T-helper 2 cell treated with Interferon-gamma antibody and Interleukin-4, amounts not matched to agents 5 μg/mL and 100 μg/mL, for 36 hours (primary cell): Measurements from ENCODE around the gene PLXNA3.

Source experiments
- DNase-seq: peaks from one replicate; pipeline ENCODE4 v3.0.0; 2021; ENCODE audit warnings: low spot score
- H3K27ac Mint-ChIP-seq: one replicate; pipeline ENCODE4 v1.8.0; 2021; ENCODE audit warnings: mild to moderate bottlenecking, mixed read lengths
- H3K27me3 Mint-ChIP-seq: one replicate; pipeline ENCODE4 v1.8.0; 2021; ENCODE audit warnings: low read depth, mixed read lengths
- H3K36me3 Mint-ChIP-seq: one replicate; pipeline ENCODE4 v1.8.0; 2021; ENCODE audit warnings: low read depth, mixed read lengths
- H3K4me1 Mint-ChIP-seq: one replicate; pipeline ENCODE4 v1.8.0; 2021; ENCODE audit warnings: low read depth, mixed read lengths
- H3K4me3 Mint-ChIP-seq: one replicate; pipeline ENCODE4 v1.8.0; 2022; ENCODE audit warnings: mild to moderate bottlenecking, moderate library complexity, mixed read lengths
- H3K9me3 Mint-ChIP-seq: one replicate; pipeline ENCODE4 v1.8.0; 2021; ENCODE audit warnings: mixed read lengths

Gene PLXNA3

DNA sequence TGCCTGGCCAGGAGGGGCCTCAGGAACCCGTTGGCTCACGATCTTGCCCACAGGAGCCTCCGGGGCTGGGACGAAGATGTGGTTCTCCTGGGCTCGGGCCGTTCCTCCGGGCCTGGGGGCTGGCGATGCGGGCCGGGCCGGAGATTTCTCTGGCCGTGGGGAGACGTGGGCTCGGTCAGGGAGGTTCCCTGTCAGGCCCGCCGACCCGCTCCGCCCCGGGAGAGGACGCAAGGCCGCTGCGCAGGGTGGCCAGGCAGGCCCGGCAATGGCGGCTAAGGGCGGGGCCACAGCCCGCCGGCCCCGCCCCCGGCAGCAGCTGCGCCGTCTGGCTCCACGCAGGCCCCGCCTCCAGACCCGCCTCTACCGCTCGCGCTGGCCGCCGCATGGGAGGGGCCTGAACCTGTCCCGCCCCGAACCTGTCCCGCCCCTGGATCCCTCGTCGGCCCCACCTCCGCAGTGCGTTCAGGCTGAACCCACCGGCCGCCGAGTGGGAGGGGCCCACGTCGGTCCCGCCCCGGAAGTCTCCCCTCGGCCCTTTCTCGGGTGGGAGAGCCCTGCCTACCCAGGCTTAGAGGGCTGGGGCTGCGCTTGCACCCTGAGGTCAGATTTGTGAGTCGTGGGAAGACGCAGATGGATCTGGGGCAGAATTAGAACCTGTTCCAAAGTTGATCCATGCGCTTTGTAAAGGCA is 58.0 kb downstream of the PLXNA3 start, which contains the start of gene FAM3A:
FAM3A (minus strand) TSS at position 267 of the 690 bp plus-strand sequence. CDS start 460 bp downstream, outside the sequence.
- Mint-ChIP-seq H3K27ac (peak within 1 kb of the TSS; percentile 90), H3K27me3 (no peaks in the 10 kb centered on the region), H3K4me3 (peak within 1 kb of the TSS; percentile 87), H3K4me1 (peaks cover 18% of the 10 kb centered on the region), H3K36me3 (peaks cover 8% of the 10 kb centered on the region), H3K9me3 (no peaks in the 10 kb centered on the region)
- peak; percentile 86 for DNase-seq

DNA sequence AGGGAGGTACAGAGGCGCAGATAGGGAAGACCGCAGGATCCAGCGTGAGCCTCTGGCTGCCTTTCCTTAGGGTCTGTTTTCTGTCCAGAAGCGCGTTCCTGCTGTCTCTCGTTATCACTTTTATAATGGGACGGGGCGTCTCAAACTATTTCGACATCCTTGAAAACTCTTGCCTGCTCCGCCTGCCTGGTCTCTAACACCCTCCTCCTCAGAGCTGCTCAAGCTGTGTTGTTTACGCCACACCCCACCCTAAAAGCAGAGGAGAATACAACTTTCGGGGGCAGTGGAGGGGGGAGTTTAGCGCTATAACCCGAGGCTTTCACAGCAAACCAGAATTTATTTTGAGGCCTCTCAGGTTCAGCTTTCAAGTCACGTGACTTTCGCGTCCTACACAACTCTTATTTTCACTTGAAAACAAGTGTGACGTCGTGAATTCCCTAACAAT is 58.6 kb downstream of the PLXNA3 start:
- Mint-ChIP-seq H3K36me3 (peaks cover 5% of the 10 kb centered on the region), H3K4me3 (peak overlapping the region; percentile 86), H3K27me3 (no peaks in the 10 kb centered on the region), H3K9me3 (no peaks in the 10 kb centered on the region), H3K27ac (peak overlapping the region; percentile 90), H3K4me1 (peaks cover 14% of the 10 kb centered on the region)
- DNase-seq: no peak

DNA sequence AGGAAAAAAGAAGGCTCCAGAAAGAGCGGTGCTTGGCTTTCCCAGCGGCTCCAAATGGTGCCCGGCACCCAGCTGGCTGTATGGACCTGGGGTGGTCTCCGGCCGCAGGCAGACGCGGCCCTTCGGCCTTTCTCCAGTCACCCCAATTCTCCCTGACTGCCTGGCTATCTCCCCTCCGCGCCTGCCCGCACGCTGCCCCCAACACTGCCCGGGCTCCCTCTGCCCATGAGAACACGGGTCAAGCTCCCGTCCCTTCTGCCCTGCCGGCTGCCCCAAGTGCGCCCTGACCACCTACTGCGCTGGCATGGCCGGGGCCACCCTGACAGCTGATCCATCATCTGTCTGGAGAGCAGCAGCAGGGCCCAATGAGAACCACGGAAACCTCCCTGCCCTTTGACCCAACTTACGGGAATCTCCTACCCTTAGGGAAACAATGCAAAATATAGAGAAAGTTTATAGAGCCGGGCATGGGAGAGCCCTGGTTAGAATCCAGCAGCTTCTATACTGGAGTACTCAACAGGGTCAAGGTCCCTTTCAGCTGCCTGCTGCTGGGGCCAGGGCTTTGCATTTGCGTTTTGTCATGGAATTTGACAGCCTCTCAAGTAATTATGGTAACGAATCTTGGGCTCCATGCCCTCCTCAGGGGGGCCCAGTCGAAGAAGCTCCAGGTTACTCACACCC is 59.2 kb downstream of the PLXNA3 start:
- Mint-ChIP-seq H3K4me3 (no peak overlapping the region), H3K36me3 (peaks cover 5% of the 10 kb centered on the region), H3K9me3 (no peaks in the 10 kb centered on the region), H3K27me3 (no peaks in the 10 kb centered on the region), H3K27ac (no peak overlapping the region), H3K4me1 (peaks cover 12% of the 10 kb centered on the region)
- DNase-seq: no peak

DNA sequence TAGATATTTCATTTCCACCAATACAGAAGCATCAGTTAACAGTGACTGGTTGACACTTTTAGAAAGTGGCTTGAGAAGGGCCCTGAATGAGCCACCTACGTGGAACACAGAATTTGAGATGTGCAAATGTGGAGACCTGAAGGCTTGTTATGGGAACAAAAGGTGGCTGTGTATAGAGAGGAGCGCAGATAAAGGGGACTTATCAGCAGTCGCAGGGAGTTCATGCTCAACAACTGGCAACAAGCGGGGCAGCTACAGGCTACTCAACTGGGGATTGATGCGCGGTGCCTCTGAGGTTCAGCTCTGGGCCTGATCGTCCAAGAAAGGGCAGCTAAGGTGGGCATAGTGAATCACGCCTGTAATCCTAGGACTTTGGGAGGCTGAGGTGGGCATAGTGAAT is 61.3 kb downstream of the PLXNA3 start:
- H3K27me3 Mint-ChIP-seq: no peaks in the 10 kb centered on the region
- no peak overlapping the region for H3K4me3 Mint-ChIP-seq
- H3K36me3 Mint-ChIP-seq: no peaks in the 10 kb centered on the region
- no peaks in the 10 kb centered on the region for H3K9me3 Mint-ChIP-seq
- H3K4me1 Mint-ChIP-seq: peaks cover 7% of the 10 kb centered on the region
- no peak overlapping the region for H3K27ac Mint-ChIP-seq
- no peak for DNase-seq

DNA sequence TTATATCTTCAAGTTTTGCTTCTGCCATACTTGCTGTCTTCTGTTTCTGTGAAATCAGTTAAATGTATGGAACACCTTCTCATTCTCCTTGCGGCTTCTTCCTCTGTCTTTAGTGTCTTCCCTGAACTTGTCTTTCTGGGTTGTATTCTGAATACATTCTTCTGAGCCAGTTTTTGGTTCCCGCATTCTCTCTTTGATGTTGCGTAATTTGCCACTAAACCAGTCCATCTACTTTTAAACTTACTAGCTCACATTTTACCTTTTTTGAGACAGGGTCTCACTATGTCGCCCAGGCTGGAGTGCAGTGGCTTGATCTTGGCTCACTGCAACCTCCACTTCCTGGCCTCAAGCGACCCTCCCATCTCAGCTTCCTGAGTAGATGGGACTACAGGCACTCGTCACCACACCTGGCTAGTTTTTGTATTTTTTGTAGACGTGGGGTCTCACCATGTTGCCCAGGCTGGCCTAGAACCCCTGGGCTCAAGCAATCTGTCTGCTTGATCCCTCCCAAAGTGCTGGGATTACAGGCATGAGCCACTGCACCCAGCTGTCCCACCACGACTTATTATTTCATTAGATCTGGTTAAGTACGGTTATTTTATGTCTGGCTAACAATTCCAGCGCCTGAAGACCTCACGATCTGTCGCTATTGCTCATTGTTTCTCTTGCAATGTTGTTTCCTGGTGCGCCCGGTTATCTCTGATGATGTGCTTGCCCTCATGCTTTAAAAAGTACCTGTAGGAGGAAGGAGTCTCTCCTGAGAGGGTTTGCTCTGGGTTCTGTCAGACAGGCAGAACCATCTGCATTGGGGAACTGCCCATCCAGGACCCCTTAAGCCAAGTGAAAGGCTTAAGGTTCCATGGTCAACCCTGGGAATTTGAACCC is 67.8 kb downstream of the PLXNA3 start:
- Mint-ChIP-seq H3K9me3 (no peaks in the 10 kb centered on the region), H3K36me3 (no peaks in the 10 kb centered on the region), H3K4me1 (peaks cover 14% of the 10 kb centered on the region), H3K27ac (peak overlapping the region; percentile 20), H3K27me3 (no peaks in the 10 kb centered on the region), H3K4me3 (peak overlapping the region; percentile 21)
- DNase-seq: no peak

DNA sequence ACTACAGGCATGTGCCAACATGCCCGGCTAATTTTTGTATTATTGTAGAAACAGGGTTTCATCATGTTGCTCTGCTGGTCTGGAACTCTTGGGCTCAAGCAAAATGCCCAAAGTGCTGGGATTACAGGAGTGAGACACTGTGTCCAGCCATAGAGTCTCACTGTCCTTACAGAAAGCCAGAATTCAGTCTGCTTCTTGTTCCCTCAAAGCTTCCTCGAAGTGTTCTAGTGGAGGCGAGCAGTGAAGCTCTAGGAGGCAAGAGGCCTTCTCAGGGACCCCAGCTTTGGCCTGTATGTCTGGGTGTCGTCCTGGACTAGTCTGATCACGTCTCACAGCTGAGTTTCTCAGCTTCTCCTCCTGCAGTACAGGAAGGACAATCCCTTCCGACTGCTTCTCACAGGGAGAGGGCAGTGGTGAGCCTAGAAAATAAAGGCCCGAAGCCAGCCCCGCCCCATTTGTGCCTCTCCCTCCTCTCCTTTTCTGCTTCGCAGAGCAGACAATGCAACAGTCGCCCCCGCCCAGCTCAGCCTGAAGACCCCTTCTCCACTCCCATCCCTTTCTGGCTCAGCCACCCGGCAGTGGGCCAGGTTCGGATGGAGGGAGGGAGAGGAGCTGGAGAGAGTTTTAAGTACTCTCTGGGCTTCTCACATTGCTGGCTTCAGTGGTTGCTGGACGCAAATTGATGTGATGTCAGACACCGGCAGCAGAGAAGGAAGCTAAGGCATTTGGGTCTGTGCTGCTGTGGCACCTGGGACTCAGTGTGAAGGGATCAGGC is 69.0 kb downstream of the PLXNA3 start:
- peaks cover 14% of the 10 kb centered on the region for H3K4me1 Mint-ChIP-seq
- H3K27ac Mint-ChIP-seq: peak overlapping the region; percentile 67

More for the DNA sequence above, 69.0 kb downstream of the PLXNA3 start:
- Mint-ChIP-seq H3K27me3 (no peaks in the 10 kb centered on the region), H3K4me3 (peak overlapping the region; percentile 42), H3K9me3 (no peaks in the 10 kb centered on the region), H3K36me3 (no peaks in the 10 kb centered on the region)
- DNase-seq: peak; percentile 54
